K562 (cell line): Measurements from ENCODE around the gene NRXN2. TPM values are rescaled to one million over a fixed set of nuclear protein-coding genes. Genes with fewer than 3 reads are reported as not detected.

Experiments used
- ATAC-seq: fragments of 200-7000 bp; cut with Tn5 transposase; 3 replicates; pipeline ENCODE4 v1.9.1; 2020; ENCODE audit warnings: moderate library complexity
- BruUV-seq: library from RNA; stranded (reverse); fragments of 400-500 nt; replicated peaks from 2 replicates; lab custom pipeline; 2021; lab: Mats Ljungman, UMichigan
- CTCF ChIA-PET: fragments of 300-600 bp; formaldehyde crosslinking; extraction: SDS; loops from one replicate; lab custom pipeline; 2021; ENCODE audit warnings: low intra/inter-chr PET ratio; lab: Yijun Ruan, JAX
- POLR2A ChIA-PET: fragments of 300-600, 350-650 bp; sonication (Branson Sonifier 250); formaldehyde crosslinking; extraction: SDS; loops from one replicate; lab custom pipeline; 2021; ENCODE audit warnings: antibody characterized with exemption, inconsistent platforms; lab: Yijun Ruan, JAX
- DNase-seq, 4 experiments: peaks; one replicate each; pipeline versions ENCODE4 v3.0.0 to v3.0.0-alpha.2; 2011 to 2018; ENCODE audit warnings: low spot score in 3 of 4, mixed read lengths in 3 of 4; ENCODE audit errors: extremely low read depth in 1 of 4
- FAIRE-seq: peaks from 2 replicates; lab custom pipeline; 2011; peaks lifted over from hg19 to GRCh38; lab: Jason Lieb, UNC
- H2AFZ ChIP-seq: 2 replicates; pipeline ENCODE4 v1.6.0; 2011; ENCODE audit warnings: low read depth, low read length, control low read depth, inconsistent platforms
- H3K27ac ChIP-seq: fragments of 200-600 bp; 3 replicates; pipeline ENCODE4 v1.8.0; 2011; ENCODE audit warnings: low read depth, mild to moderate bottlenecking, control low read depth, inconsistent platforms, low read length, moderate library complexity, mixed read lengths; ENCODE audit errors: extremely low read depth
- H3K27me3 ChIP-seq, 2 experiments: fragments of 300-600 bp in 1 of 2; 2 replicates in 1 of 2; 3 replicates in 1 of 2; pipeline versions ENCODE4 v1.6.0 to v1.8.0; 2011; ENCODE audit warnings: inconsistent platforms in 2 of 2, low read length in 2 of 2, mild to moderate bottlenecking in 1 of 2, mixed read lengths in 1 of 2, moderate library complexity in 1 of 2; ENCODE audit not compliant: control insufficient read depth in 2 of 2, insufficient read depth in 2 of 2
- H3K36me3 ChIP-seq: fragments of 300-600 bp; 3 replicates; pipeline ENCODE4 v1.8.0; 2011; ENCODE audit warnings: mild to moderate bottlenecking, low read length, inconsistent platforms; ENCODE audit not compliant: control insufficient read depth, insufficient read depth
- H3K4me1 ChIP-seq, 2 experiments: fragments of 200-600 bp in 1 of 2; replicated peaks in 1 of 2; 2 replicates in 1 of 2; 3 replicates in 1 of 2; pipeline versions ENCODE4 v1.5.1 to v1.8.0; 2011; ENCODE audit warnings: inconsistent platforms in 2 of 2, low read length in 2 of 2, mild to moderate bottlenecking in 1 of 2, mixed read lengths in 1 of 2, moderate library complexity in 1 of 2; ENCODE audit not compliant: control insufficient read depth in 2 of 2, insufficient read depth in 2 of 2
- H3K4me2 ChIP-seq: 2 replicates; pipeline ENCODE4 v1.6.1; 2011; ENCODE audit warnings: low read length, control low read depth, inconsistent platforms, mixed read lengths; ENCODE audit not compliant: insufficient read depth
- H3K4me3 ChIP-seq: fragments of 200-600 bp; sonication (generic), shearing (Covaris generic); 2 replicates; pipeline ENCODE4 v1.5.1; 2016; ENCODE audit warnings: control low read depth, inconsistent platforms
- H3K79me2 ChIP-seq: fragments of 200-600 bp; 3 replicates; pipeline ENCODE4 v1.8.0; 2011; ENCODE audit warnings: low read length, inconsistent platforms; ENCODE audit not compliant: control insufficient read depth, insufficient read depth
- H3K9ac ChIP-seq, 2 experiments: 2 replicates each; pipeline versions ENCODE4 v1.6.0 to v1.6.1; 2011; ENCODE audit warnings: low read depth in 2 of 2, low read length in 2 of 2, control low read depth in 1 of 2, inconsistent platforms in 1 of 2, mild to moderate bottlenecking in 1 of 2, mixed read lengths in 1 of 2; ENCODE audit not compliant: insufficient read depth in 1 of 2
- H3K9me1 ChIP-seq: one replicate; pipeline ENCODE4 v1.6.0; 2011; ENCODE audit warnings: inconsistent platforms, mild to moderate bottlenecking, low read length, moderate library complexity; ENCODE audit not compliant: control insufficient read depth, insufficient read depth
- H3K9me3 ChIP-seq: replicated peaks from 2 replicates; pipeline ENCODE4 v1.5.1; 2011; ENCODE audit warnings: low read depth, low read length, inconsistent platforms; ENCODE audit not compliant: control insufficient read depth, insufficient read depth
- H4K20me1 ChIP-seq: replicated peaks from 2 replicates; pipeline ENCODE4 v1.6.1; 2011; ENCODE audit warnings: low read length, inconsistent platforms, mixed read lengths; ENCODE audit not compliant: control insufficient read depth, insufficient read depth
- CHCHD3 ChIP-seq: fragments of 250-450 bp; sonication (Bioruptor Pico); IDR thresholded peaks from 2 replicates; pipeline ENCODE4 v2.1.2; 2022; ENCODE audit warnings: mild to moderate bottlenecking
- EHMT2 ChIP-seq: fragments of 450-650 bp; IDR thresholded peaks from 2 replicates; pipeline ENCODE4 v1.6.1; 2018; ENCODE audit warnings: antibody characterized with exemption
- FOXK2 ChIP-seq, 2 experiments: fragments of 450-650 bp; IDR thresholded peaks in 1 of 2; conservative IDR thresholded peaks in 1 of 2; 2 replicates each; pipeline ENCODE4 v1.6.1; 2016; ENCODE audit warnings: low read depth in 2 of 2, mild to moderate bottlenecking in 1 of 2
- HDAC2 ChIP-seq: fragments of 450-650 bp; IDR thresholded peaks from 2 replicates; pipeline ENCODE4 v1.6.1; 2016; ENCODE audit warnings: mild to moderate bottlenecking
- MAFF ChIP-seq: IDR thresholded peaks from 2 replicates; pipeline ENCODE4 v1.6.1; 2012; ENCODE audit warnings: low read length, improper control_type of control experiment
- NEUROD1 ChIP-seq: fragments of 150-350 bp; IDR thresholded peaks from 2 replicates; pipeline ENCODE4 v1.6.1; 2014; ENCODE audit warnings: borderline replicate concordance, low read length, low read depth; ENCODE audit not compliant: partially characterized antibody
- NR2F6 ChIP-seq: fragments of 450-650 bp; formaldehyde crosslinking; IDR thresholded peaks from 2 replicates; pipeline ENCODE4 v1.4.0; 2020; ENCODE audit warnings: mild to moderate bottlenecking
- RB1 ChIP-seq: fragments of 450-650 bp; IDR thresholded peaks from 2 replicates; pipeline ENCODE4 v1.6.1; 2017; ENCODE audit warnings: low read depth, mild to moderate bottlenecking
- RBM22 ChIP-seq: fragments of 200-400 bp; formaldehyde crosslinking; IDR thresholded peaks from 2 replicates; pipeline ENCODE4 v1.6.1; 2018; ENCODE audit warnings: low read length, low read depth; ENCODE audit not compliant: poor library complexity, severe bottlenecking
- TBP ChIP-seq: optimal IDR thresholded peaks from 2 replicates; pipeline ENCODE3; 2011; ENCODE audit warnings: low read depth, low read length, improper control_type of control experiment
- TGIF2 ChIP-seq: sonication (generic); formaldehyde crosslinking; IDR thresholded peaks from 2 replicates; pipeline ENCODE4 v1.8.1; 2022; ENCODE audit warnings: mild to moderate bottlenecking, missing genetic modification reagents, moderate library complexity
- ZBED1 ChIP-seq: IDR thresholded peaks from 2 replicates; pipeline ENCODE4 v1.6.1; 2014
- ZNF124 ChIP-seq: sonication (generic); formaldehyde crosslinking; IDR thresholded peaks from 2 replicates; pipeline ENCODE4 v1.8.1; 2022; ENCODE audit warnings: missing genetic modification reagents
- ZNF134 ChIP-seq: fragments of 250-450 bp; sonication (Bioruptor Pico); conservative IDR thresholded peaks from 2 replicates; pipeline ENCODE4 v1.4.0; 2020
- ZNF174 ChIP-seq: fragments of 250-450 bp; sonication (Bioruptor Pico); IDR thresholded peaks from 2 replicates; pipeline ENCODE4 v1.4.0; 2020; ENCODE audit warnings: mild to moderate bottlenecking
- ZNF263 ChIP-seq: sonication (generic); formaldehyde crosslinking; IDR thresholded peaks from 2 replicates; pipeline ENCODE4 v1.8.0; 2022; ENCODE audit warnings: mild to moderate bottlenecking, missing genetic modification reagents, borderline replicate concordance
- ZNF282 ChIP-seq: sonication (generic); formaldehyde crosslinking; IDR thresholded peaks from 2 replicates; pipeline ENCODE4 v1.8.1; 2023; ENCODE audit warnings: missing genetic modification reagents
- ZNF384 ChIP-seq: IDR thresholded peaks from 2 replicates; pipeline ENCODE4 v1.6.1; 2012; ENCODE audit warnings: low read depth, low read length, improper control_type of control experiment
- ZNF766 ChIP-seq: fragments of 200-800 bp; sonication (Bioruptor generic); conservative IDR thresholded peaks from 2 replicates; pipeline ENCODE4 v1.6.1; 2016; ENCODE audit warnings: missing genetic modification characterization, missing compliant biosample characterization
- WGBS: fragments of 100-300 bp; shearing (Covaris generic); methylation state at CpG from one replicate; pipeline ENCODE4 v1.1.6; 2016; ENCODE audit warnings: low coverage, mixed read lengths; ENCODE audit not compliant: insufficient coverage; ENCODE audit errors: missing lambda C conversion rate; 5-methylcytosine and 5-hydroxymethylcytosine counted together
- in situ Hi-C: fragments of 300-500 bp; cut with MboI; formaldehyde crosslinking; loops from 4 replicates; pipeline ENCODE4 v1.15.0; 2018; ENCODE audit warnings: inconsistent platforms, mixed read lengths
- intact Hi-C: fragments of 100-400 bp; cut with micrococcal nuclease; formaldehyde crosslinking; loops from 2 replicates; pipeline ENCODE4 v1.14.2; 2022
- polyA plus RNA-seq, 8 experiments: library from polyadenylated mRNA; depleted of rRNA in 4 of 8; stranded (reverse) in 5 of 8; unstranded in 3 of 8; fragments of >200 nt; fragmentation: Nextera tagmentation in 2 of 8; fragmentation: Illumina TruSeq in 1 of 8; extraction: Ambion mirVana in 2 of 8; extraction: Trizol in 1 of 8; gene quantifications; 2 replicates each; pipeline versions ENCODE4 v1.2.1 to v1.2.3, GENCODE V29; 2011 to 2014; ENCODE audit warnings: inconsistent platforms in 1 of 8, missing spikeins in 1 of 8
- total RNA-seq, 7 experiments: library from RNA; depleted of rRNA in 6 of 7; stranded (reverse); fragments of >200 nt in 6 of 7; fragmentation: Illumina TruSeq in 2 of 7; extraction: Trizol in 2 of 7; gene quantifications; 2 replicates each; pipeline versions ENCODE4 v1.2.1 to v1.2.3, GENCODE V29; 2011 to 2021; ENCODE audit warnings: low replicate concordance in 1 of 7
- TF ChIP-seq, protein P1 (sequence below), 2 experiments: IDR thresholded peaks; 2 replicates each; pipeline ENCODE4 v1.6.1; 2012; ENCODE audit warnings: improper control_type of control experiment in 2 of 2, low read depth in 2 of 2, low read length in 2 of 2, borderline replicate concordance in 1 of 2
- TF ChIP-seq, protein P2 (sequence below): fragments of 450-650 bp; formaldehyde crosslinking; IDR thresholded peaks from 2 replicates; pipeline ENCODE4 v1.4.0; 2020; ENCODE audit warnings: mild to moderate bottlenecking, moderate library complexity

The NRXN2 gene
- total and polyA plus RNA-seq, 9 of the 15 experiments (the other 6 are each of a cell fraction or from before 2014, with no cell fraction given) = 0.07 to 0.47 (median 0.15) TPM; not detected in 4

DNA sequence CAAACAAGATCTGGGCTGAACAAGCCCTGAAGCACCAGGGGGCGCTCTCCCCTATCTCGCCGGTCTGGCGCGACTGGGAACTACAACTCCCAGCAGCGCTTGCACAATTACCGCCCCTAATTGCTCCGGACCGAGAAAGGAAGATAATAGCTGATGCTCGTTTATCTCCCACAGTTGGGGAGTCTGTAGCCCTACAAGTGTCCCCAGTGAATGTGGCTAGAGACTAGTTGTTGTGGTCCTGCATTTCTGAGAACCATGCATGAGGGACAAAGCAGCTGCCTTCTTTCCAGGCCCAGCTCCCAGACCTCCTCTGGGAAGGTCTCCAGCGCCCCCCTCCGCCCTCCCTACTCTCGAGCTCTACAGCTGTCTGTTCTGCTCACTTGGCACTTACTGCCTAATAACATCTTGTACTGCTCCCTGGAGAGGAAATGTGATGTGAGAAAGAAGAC is 34.4 kb downstream of the NRXN2 start:
- H3K9ac ChIP-seq = peak overlapping the region in 1 of 2 experiments; percentile 56; a peak in 1 of 4 replicates
- DNase-seq (peak; percentile 88 to 94 (median 91)), ATAC-seq (peak; percentile 99), FAIRE-seq (peak; percentile 97)
- WGBS = 0% methylated on average over 13 of the region's 13 CpGs
- intact Hi-C loops = loop anchor here (1.0 to 2.0 kb wide), 5 partner anchors 29 to 239 kb away; partner anchors contain the start of gene NRXN2
- CTCF ChIA-PET = interaction anchor here (0.6 to 1.5 kb wide), 9 partner anchors 8 to 179 kb away, joined by 3 to 13 read pairs (median 4); no protein-coding TSS in a partner anchor
- peak overlapping the region; percentile 98 for H2AFZ ChIP-seq
- no peaks in the 10 kb centered on the region for H3K9me3 ChIP-seq
- peaks cover 3% of the 10 kb centered on the region for H4K20me1 ChIP-seq
- in situ Hi-C loops = no loop called here
- no peak overlapping the region for H3K27ac ChIP-seq
- peaks cover 0 to 6% of the 10 kb centered on the region in 2 experiments; a peak in 2 of 5 replicates for H3K4me1 ChIP-seq
- H3K36me3 ChIP-seq = no peaks in the 10 kb centered on the region
- H3K4me3 ChIP-seq = peak overlapping the region; percentile 35
- H3K4me2 ChIP-seq = peak overlapping the region; percentile 95
- no TSS peak for BruUV-seq
- H3K27me3 ChIP-seq = peaks cover 21 to 62% of the 10 kb centered on the region in 2 experiments
- POLR2A ChIA-PET = interaction anchor here (0.6 to 1.2 kb wide), 9 partner anchors 18 to 178 kb away, joined by 3 to 5 read pairs (median 3); no protein-coding TSS in a partner anchor
- H3K9me1 ChIP-seq = no peaks in the 10 kb centered on the region
- no peaks in the 10 kb centered on the region for H3K79me2 ChIP-seq
- TF ChIP-seq NR2F6 (CRISPR knock-in tag) = no peak
- TF ChIP-seq MAFF = peak; percentile 10; the same call in 1 of the 2 replicates
- peak; percentile 73 for TF ChIP-seq ZNF766 (CRISPR knock-in tag)
- TF ChIP-seq CHCHD3 = no peak
- peak; percentile 17; the same call in 1 of the 2 replicates for TF ChIP-seq ZNF263 (CRISPR knock-in tag)
- TF ChIP-seq EHMT2 = no peak
- TF ChIP-seq FOXK2 (conservative IDR thresholded peaks at IDR 0.05 in 1 of 2, IDR thresholded peaks at IDR 0.05 in 1 of 2; ENCODE audit: low read depth in 2 of 2) = 0 out of 4 replicates have a peak, but pooled peaks of 1 of the 2 experiments have one; percentile 10
- TF ChIP-seq TGIF2 (CRISPR knock-in tag) = no peak
- no peak for TF ChIP-seq TBP
- TF ChIP-seq, protein P1, sequence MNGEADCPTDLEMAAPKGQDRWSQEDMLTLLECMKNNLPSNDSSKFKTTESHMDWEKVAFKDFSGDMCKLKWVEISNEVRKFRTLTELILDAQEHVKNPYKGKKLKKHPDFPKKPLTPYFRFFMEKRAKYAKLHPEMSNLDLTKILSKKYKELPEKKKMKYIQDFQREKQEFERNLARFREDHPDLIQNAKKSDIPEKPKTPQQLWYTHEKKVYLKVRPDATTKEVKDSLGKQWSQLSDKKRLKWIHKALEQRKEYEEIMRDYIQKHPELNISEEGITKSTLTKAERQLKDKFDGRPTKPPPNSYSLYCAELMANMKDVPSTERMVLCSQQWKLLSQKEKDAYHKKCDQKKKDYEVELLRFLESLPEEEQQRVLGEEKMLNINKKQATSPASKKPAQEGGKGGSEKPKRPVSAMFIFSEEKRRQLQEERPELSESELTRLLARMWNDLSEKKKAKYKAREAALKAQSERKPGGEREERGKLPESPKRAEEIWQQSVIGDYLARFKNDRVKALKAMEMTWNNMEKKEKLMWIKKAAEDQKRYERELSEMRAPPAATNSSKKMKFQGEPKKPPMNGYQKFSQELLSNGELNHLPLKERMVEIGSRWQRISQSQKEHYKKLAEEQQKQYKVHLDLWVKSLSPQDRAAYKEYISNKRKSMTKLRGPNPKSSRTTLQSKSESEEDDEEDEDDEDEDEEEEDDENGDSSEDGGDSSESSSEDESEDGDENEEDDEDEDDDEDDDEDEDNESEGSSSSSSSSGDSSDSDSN (IDR thresholded peaks at IDR 0.05; ENCODE audit: borderline replicate concordance in 1 of 2, low read depth in 2 of 2, low read length in 2 of 2) = no peak
- TF ChIP-seq, protein P2, sequence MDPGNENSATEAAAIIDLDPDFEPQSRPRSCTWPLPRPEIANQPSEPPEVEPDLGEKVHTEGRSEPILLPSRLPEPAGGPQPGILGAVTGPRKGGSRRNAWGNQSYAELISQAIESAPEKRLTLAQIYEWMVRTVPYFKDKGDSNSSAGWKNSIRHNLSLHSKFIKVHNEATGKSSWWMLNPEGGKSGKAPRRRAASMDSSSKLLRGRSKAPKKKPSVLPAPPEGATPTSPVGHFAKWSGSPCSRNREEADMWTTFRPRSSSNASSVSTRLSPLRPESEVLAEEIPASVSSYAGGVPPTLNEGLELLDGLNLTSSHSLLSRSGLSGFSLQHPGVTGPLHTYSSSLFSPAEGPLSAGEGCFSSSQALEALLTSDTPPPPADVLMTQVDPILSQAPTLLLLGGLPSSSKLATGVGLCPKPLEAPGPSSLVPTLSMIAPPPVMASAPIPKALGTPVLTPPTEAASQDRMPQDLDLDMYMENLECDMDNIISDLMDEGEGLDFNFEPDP (CRISPR knock-in tag) = no peak
- peak; percentile 31; the same call in 1 of the 2 replicates for TF ChIP-seq ZBED1
- no peak for TF ChIP-seq RBM22
- peak; percentile 29; the same call in 1 of the 2 replicates for TF ChIP-seq ZNF384
- no peak for TF ChIP-seq ZNF124
- TF ChIP-seq ZNF134 (CRISPR knock-in tag) = no peak
- TF ChIP-seq ZNF174 = no peak
- no peak for TF ChIP-seq HDAC2
- TF ChIP-seq RB1 = peak; percentile 67
- no peak for TF ChIP-seq ZNF282 (CRISPR knock-in tag)
- no peak for TF ChIP-seq NEUROD1
